Smooth muscle cell (in vitro differentiated cells): ENCODE measurements around the gene KCND2. TPM values are rescaled to one million over a fixed set of nuclear protein-coding genes. Genes with fewer than 3 reads are reported as not detected.
"Not testable (repeated sequence)": the region's sequence is repeated elsewhere in the genome, so short reads cannot be mapped to it uniquely, and the experiment has no call there.

Experiments used
- DNase-seq: peaks from one replicate; lab custom pipeline; 2025; ENCODE audit not compliant: unreplicated experiment; lab: John Stamatoyannopoulos, UW
- H2AFZ ChIP-seq: fragments of 200-600 bp; sonication (generic); 2 replicates; pipeline ENCODE4 v1.6.0; 2016; ENCODE audit warnings: antibody characterized with exemption, low read depth, mild to moderate bottlenecking
- H3F3A ChIP-seq: fragments of 200-600 bp; sonication (generic); 2 replicates; pipeline ENCODE4 v1.6.0; 2017; ENCODE audit warnings: antibody characterized with exemption, low read depth
- H3K27ac ChIP-seq: fragments of 200-600 bp; sonication (generic); 2 replicates; pipeline ENCODE4 v1.5.1; 2016; ENCODE audit warnings: low read depth, mild to moderate bottlenecking
- H3K27me3 ChIP-seq: fragments of 200-600 bp; sonication (generic); 2 replicates; pipeline ENCODE4 v1.6.1; 2016; ENCODE audit warnings: low read depth, mild to moderate bottlenecking
- H3K36me3 ChIP-seq: fragments of 200-600 bp; sonication (generic); 2 replicates; pipeline ENCODE4 v1.5.1; 2016; ENCODE audit warnings: low read depth
- H3K4me1 ChIP-seq: fragments of 200-600 bp; sonication (generic); 2 replicates; pipeline ENCODE4 v1.5.1; 2016; ENCODE audit warnings: low read depth
- H3K4me2 ChIP-seq: fragments of 200-600 bp; sonication (generic); 2 replicates; pipeline ENCODE4 v1.6.0; 2016; ENCODE audit warnings: mild to moderate bottlenecking
- H3K4me3 ChIP-seq: fragments of 200-600 bp; sonication (generic); 2 replicates; pipeline ENCODE4 v1.5.1; 2016; ENCODE audit warnings: mild to moderate bottlenecking
- H3K79me2 ChIP-seq: fragments of 200-600 bp; sonication (generic); 2 replicates; pipeline ENCODE4 v1.6.0; 2016; ENCODE audit warnings: low read depth, mild to moderate bottlenecking
- H3K9ac ChIP-seq: fragments of 200-600 bp; sonication (generic); 2 replicates; pipeline ENCODE4 v1.6.0; 2016; ENCODE audit warnings: low read depth
- H3K9me3 ChIP-seq: fragments of 200-600 bp; sonication (generic); replicated peaks from 2 replicates; pipeline ENCODE4 v1.5.1; 2016; ENCODE audit warnings: low read depth
- H4K20me1 ChIP-seq: fragments of 200-600 bp; sonication (generic); 2 replicates; pipeline ENCODE4 v1.6.0; 2016; ENCODE audit warnings: low read depth
- CTCF ChIP-seq: fragments of 200-600 bp; sonication (generic); IDR thresholded peaks from 2 replicates; pipeline ENCODE4 v1.5.1; 2017; ENCODE audit warnings: borderline replicate concordance, mild to moderate bottlenecking, antibody characterized with exemption; ENCODE audit not compliant: insufficient read depth, poor library complexity, severe bottlenecking
- WGBS: methylation state at CpG from one replicate; pipeline ENCODE4 v1.1.7; 2016; ENCODE audit warnings: low lambda C conversion rate; 5-methylcytosine and 5-hydroxymethylcytosine counted together
- polyA plus RNA-seq: library from polyadenylated mRNA; unstranded; fragments of >200 nt; fragmentation: Nextera tagmentation; extraction: Ambion mirVana; gene quantifications from 2 replicates; pipeline ENCODE4 v1.2.1, GENCODE V29; 2016
- total RNA-seq: library from RNA; depleted of rRNA; stranded (reverse); fragments of >200 nt; gene quantifications from 2 replicates; pipeline ENCODE4 v1.2.3, GENCODE V29; 2014

The KCND2 gene
- total and polyA plus RNA-seq, 2 experiments from 2014 or later, result 1.6 to 2.9 TPM

DNA sequence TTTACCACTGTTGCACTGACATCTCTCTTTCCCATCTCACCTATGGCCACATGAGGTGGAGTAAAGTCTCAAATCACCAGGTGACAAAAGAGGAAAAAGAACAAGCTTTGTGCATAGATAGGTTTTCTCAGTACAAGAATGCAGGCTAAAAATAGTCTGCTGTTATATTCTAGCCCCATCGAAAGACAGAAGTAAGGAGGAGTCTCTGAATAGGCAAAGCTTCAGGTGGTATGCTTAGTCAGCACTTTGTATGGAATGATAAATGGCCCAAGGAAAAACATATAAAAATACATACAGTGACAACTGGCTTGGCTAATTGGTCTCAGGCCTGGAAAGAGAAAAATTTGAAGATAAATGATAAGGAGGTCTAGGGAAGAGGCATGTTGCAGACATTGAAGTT is 39.6 kb upstream of the KCND2 start:
- no peak overlapping the region for H3K4me3 ChIP-seq
- H3K79me2 ChIP-seq, result no peaks in the 10 kb centered on the region
- H3K4me2 ChIP-seq, result no peak overlapping the region
- WGBS, result 79% methylated on average over 1 of the region's 1 CpG
- H3K4me1 ChIP-seq, result no peaks in the 10 kb centered on the region
- no peaks in the 10 kb centered on the region for H3K36me3 ChIP-seq
- H3K9ac ChIP-seq, result no peak overlapping the region
- H3F3A ChIP-seq, result no peaks in the 10 kb centered on the region
- TF ChIP-seq CTCF, result no peak
- H3K27me3 ChIP-seq, result no peaks in the 10 kb centered on the region
- H4K20me1 ChIP-seq, result no peaks in the 10 kb centered on the region
- no peak overlapping the region for H3K27ac ChIP-seq
- DNase-seq, result no peak
- no peaks in the 10 kb centered on the region for H3K9me3 ChIP-seq
- H2AFZ ChIP-seq, result no peak overlapping the region

GRCh38 chr7:120240350-120240749 is 32.6 kb upstream of the KCND2 start:
- H4K20me1 ChIP-seq, H3K27ac ChIP-seq, H3K4me3 ChIP-seq, H3K36me3 ChIP-seq, H3K79me2 ChIP-seq, DNase-seq, H2AFZ ChIP-seq, H3K9me3 ChIP-seq, H3K4me2 ChIP-seq, H3F3A ChIP-seq, H3K4me1 ChIP-seq, H3K27me3 ChIP-seq, H3K9ac ChIP-seq: not testable (repeated sequence)
- WGBS, result 90% methylated on average over 8 of the region's 8 CpGs

DNA sequence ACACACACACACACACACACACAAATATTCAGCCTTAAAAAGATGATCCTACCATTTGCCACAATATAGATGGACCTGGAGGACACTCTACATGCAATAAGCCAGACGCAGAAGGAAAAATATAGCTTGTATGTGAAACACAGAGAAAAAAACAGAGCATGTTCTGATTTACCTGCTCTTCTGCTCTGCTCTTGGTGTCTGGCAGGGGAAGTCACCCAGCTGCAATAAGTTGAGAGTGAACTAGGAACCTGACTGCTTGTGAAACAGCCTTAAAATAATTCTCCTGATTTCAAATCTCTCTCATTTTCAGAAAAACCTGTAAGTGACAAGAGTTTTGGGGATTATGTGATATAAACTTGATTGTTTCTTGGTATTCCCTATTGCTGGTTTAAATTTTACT is 31.0 kb upstream of the KCND2 start:
- no peak overlapping the region for H3K4me3 ChIP-seq
- H3K9me3 ChIP-seq, result no peaks in the 10 kb centered on the region
- no peak overlapping the region for H3K27ac ChIP-seq
- TF ChIP-seq CTCF, result no peak
- H3K9ac ChIP-seq, result no peak overlapping the region
- H3K4me2 ChIP-seq, result no peak overlapping the region
- H3K79me2 ChIP-seq, result no peaks in the 10 kb centered on the region
- no peak for DNase-seq
- 85% methylated on average over 1 of the region's 1 CpG for WGBS
- H4K20me1 ChIP-seq, result no peaks in the 10 kb centered on the region
- H3K4me1 ChIP-seq, result no peaks in the 10 kb centered on the region
- no peak overlapping the region for H2AFZ ChIP-seq
- H3K27me3 ChIP-seq, result no peaks in the 10 kb centered on the region
- H3K36me3 ChIP-seq, result no peaks in the 10 kb centered on the region
- no peaks in the 10 kb centered on the region for H3F3A ChIP-seq

DNA sequence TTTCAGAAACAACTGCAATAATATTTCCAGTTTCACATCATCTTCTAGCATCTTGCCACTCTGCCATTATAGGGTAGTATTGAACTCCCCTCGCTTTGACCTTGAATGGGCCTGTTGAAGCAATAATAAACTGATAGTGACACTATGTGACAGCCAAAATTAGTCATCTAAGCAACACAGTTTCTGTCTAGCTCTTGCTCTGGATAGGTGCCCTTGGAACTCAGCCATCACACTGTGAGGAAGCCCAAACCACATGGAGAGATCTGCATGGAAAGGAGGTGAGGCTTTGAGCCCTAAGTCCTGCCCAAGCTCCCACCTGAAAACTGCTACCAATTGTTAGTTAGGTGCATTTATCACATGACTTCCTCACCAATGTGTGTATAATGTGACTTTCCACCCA is 18.1 kb upstream of the KCND2 start:
- no peaks in the 10 kb centered on the region for H3F3A ChIP-seq
- H3K9me3 ChIP-seq, result no peaks in the 10 kb centered on the region
- H3K9ac ChIP-seq, result no peak overlapping the region
- H3K79me2 ChIP-seq, result no peaks in the 10 kb centered on the region
- H3K4me2 ChIP-seq, result no peak overlapping the region
- no peaks in the 10 kb centered on the region for H3K4me1 ChIP-seq
- H2AFZ ChIP-seq, result no peak overlapping the region
- H3K27me3 ChIP-seq, result no peaks in the 10 kb centered on the region
- no peak for DNase-seq
- no peaks in the 10 kb centered on the region for H4K20me1 ChIP-seq
- no peak overlapping the region for H3K4me3 ChIP-seq
- 94% methylated on average over 1 of the region's 1 CpG for WGBS
- no peak overlapping the region for H3K27ac ChIP-seq
- H3K36me3 ChIP-seq, result no peaks in the 10 kb centered on the region
- no peak for TF ChIP-seq CTCF
